IMR-90 (cell line): ENCODE measurements around the gene SRSF3. TPM values are rescaled to one million over a fixed set of nuclear protein-coding genes. Genes with fewer than 3 reads are reported as not detected.
A peak's percentile ranks its signal among the peaks of the same experiment; 100 is the strongest.

Experiments used
- ATAC-seq: fragments of 200-7000 bp; cut with Tn5 transposase; 2 replicates; pipeline ENCODE4 v1.9.1; 2020; ENCODE audit warnings: low read depth, mild to moderate bottlenecking, moderate library complexity
- BruUV-seq: library from RNA; stranded (reverse); fragments of 400-500 nt; replicated peaks from 2 replicates; lab custom pipeline; 2021; lab: Mats Ljungman, UMichigan
- CTCF ChIA-PET: fragments of 300-600 bp; formaldehyde crosslinking; extraction: SDS; loops from one replicate; lab custom pipeline; 2021; ENCODE audit warnings: antibody characterized with exemption; lab: Yijun Ruan, JAX
- POLR2A ChIA-PET: fragments of 300-600 bp; sonication (Branson Sonifier 250); formaldehyde crosslinking; loops from one replicate; lab custom pipeline; 2022; ENCODE audit warnings: antibody characterized with exemption; ENCODE audit not compliant: unreplicated experiment; lab: Charles Lee
- DNase-seq: peaks from one replicate; pipeline ENCODE4 v3.0.0; 2013
- H2AFZ ChIP-seq: replicated peaks from 2 replicates; pipeline ENCODE3; 2013; ENCODE audit warnings: low read length, mild to moderate bottlenecking; ENCODE audit not compliant: poor library complexity
- H2AK5ac ChIP-seq: 2 replicates; pipeline ENCODE4 v1.6.1; 2013; ENCODE audit warnings: low read depth, low read length, inconsistent platforms
- H2AK9ac ChIP-seq: replicated peaks from 2 replicates; pipeline ENCODE3; 2013; ENCODE audit warnings: mild to moderate bottlenecking, low read depth, low read length, moderate library complexity; ENCODE audit not compliant: poor library complexity
- H2BK120ac ChIP-seq: 2 replicates; pipeline ENCODE4 v1.6.1; 2013; ENCODE audit warnings: low read depth, low read length, inconsistent platforms
- H2BK15ac ChIP-seq: 3 replicates; pipeline ENCODE4 v1.6.1; 2013; ENCODE audit warnings: low read depth, low read length, inconsistent platforms
- H2BK20ac ChIP-seq: 2 replicates; pipeline ENCODE4 v1.6.1; 2013; ENCODE audit warnings: low read depth, mild to moderate bottlenecking, inconsistent platforms, low read length, moderate library complexity
- H2BK5ac ChIP-seq: 2 replicates; pipeline ENCODE4 v1.6.1; 2013; ENCODE audit warnings: mild to moderate bottlenecking, low read depth, low read length, inconsistent platforms; ENCODE audit not compliant: poor library complexity, severe bottlenecking
- H3K14ac ChIP-seq: replicated peaks from 2 replicates; pipeline ENCODE4 v1.6.1; 2013; ENCODE audit warnings: low read depth, low read length, inconsistent platforms
- H3K18ac ChIP-seq: 2 replicates; pipeline ENCODE4 v1.6.1; 2013; ENCODE audit warnings: low read depth, low read length, control low read depth
- H3K23ac ChIP-seq: 2 replicates; pipeline ENCODE4 v1.6.1; 2013; ENCODE audit warnings: low read depth, low read length, inconsistent platforms
- H3K27ac ChIP-seq: 2 replicates; pipeline ENCODE4 v1.5.1; 2013; ENCODE audit warnings: mild to moderate bottlenecking, control low read depth, low read length; ENCODE audit not compliant: insufficient read depth
- H3K27me3 ChIP-seq: 2 replicates; pipeline ENCODE4 v1.6.1; 2013; ENCODE audit warnings: low read length; ENCODE audit not compliant: control insufficient read depth, insufficient read depth
- H3K36me3 ChIP-seq: 2 replicates; pipeline ENCODE4 v1.6.1; 2013; ENCODE audit warnings: low read length, mixed read lengths; ENCODE audit not compliant: control insufficient read depth, insufficient read depth
- H3K4ac ChIP-seq: 2 replicates; pipeline ENCODE4 v1.6.1; 2013; ENCODE audit warnings: low read depth, low read length, inconsistent platforms
- H3K4me1 ChIP-seq: 2 replicates; pipeline ENCODE4 v1.6.1; 2013; ENCODE audit warnings: low read length, mixed read lengths; ENCODE audit not compliant: control insufficient read depth, insufficient read depth
- H3K4me2 ChIP-seq: 2 replicates; pipeline ENCODE4 v1.6.1; 2013; ENCODE audit warnings: low read depth, mild to moderate bottlenecking, control low read depth, low read length, moderate library complexity
- H3K4me3 ChIP-seq: 2 replicates; pipeline ENCODE4 v1.5.1; 2013; ENCODE audit warnings: low read depth, mild to moderate bottlenecking, control low read depth, low read length, moderate library complexity; ENCODE audit not compliant: insufficient read depth
- H3K56ac ChIP-seq: 2 replicates; pipeline ENCODE4 v1.6.1; 2013; ENCODE audit warnings: low read length, inconsistent platforms; ENCODE audit not compliant: insufficient read depth; ENCODE audit errors: extremely low read depth
- H3K79me1 ChIP-seq, 2 experiments: 2 replicates each; pipeline ENCODE4 v1.6.1; 2013; ENCODE audit warnings: low read length in 2 of 2, inconsistent platforms in 1 of 2, low read depth in 1 of 2
- H3K9ac ChIP-seq: 2 replicates; pipeline ENCODE4 v1.6.1; 2013; ENCODE audit warnings: low read depth, low read length, control low read depth
- H3K9me1 ChIP-seq: 2 replicates; pipeline ENCODE4 v1.6.1; 2013; ENCODE audit warnings: low read length, inconsistent platforms; ENCODE audit not compliant: insufficient read depth
- H3K9me3 ChIP-seq: 2 replicates; pipeline ENCODE4 v1.6.1; 2013; ENCODE audit warnings: low read length; ENCODE audit not compliant: control insufficient read depth, insufficient read depth
- H4K20me1 ChIP-seq: 2 replicates; pipeline ENCODE4 v1.6.1; 2013; ENCODE audit warnings: low read length, inconsistent platforms; ENCODE audit not compliant: insufficient read depth
- H4K5ac ChIP-seq: 2 replicates; pipeline ENCODE4 v1.6.1; 2013; ENCODE audit warnings: mild to moderate bottlenecking, low read depth, low read length, control low read depth
- H4K8ac ChIP-seq, 2 experiments: 2 replicates each; pipeline ENCODE4 v1.6.1; 2013; ENCODE audit warnings: low read depth in 2 of 2, low read length in 2 of 2, control low read depth in 1 of 2, inconsistent platforms in 1 of 2
- H4K91ac ChIP-seq: 2 replicates; pipeline ENCODE4 v1.6.1; 2013; ENCODE audit warnings: low read depth, low read length, inconsistent platforms; ENCODE audit not compliant: insufficient read depth
- BHLHE40 ChIP-seq: fragments of 150-350 bp; IDR thresholded peaks from 2 replicates; pipeline ENCODE4 v1.6.1; 2016; ENCODE audit warnings: mild to moderate bottlenecking, low read depth, low read length
- USF2 ChIP-seq: fragments of 150-350 bp; IDR thresholded peaks from 2 replicates; pipeline ENCODE4 v1.6.1; 2017; ENCODE audit warnings: mild to moderate bottlenecking, antibody characterized with exemption, low read length, low read depth
- WGBS, 2 experiments: methylation state at CpG; one replicate each; pipeline versions ENCODE4 v1.1.5 to v1.1.7; 2013; ENCODE audit warnings: missing lambda C conversion rate in 2 of 2; ENCODE audit not compliant: insufficient read length in 1 of 2; ENCODE audit errors: extremely low coverage in 2 of 2; 5-methylcytosine and 5-hydroxymethylcytosine counted together
- dilution Hi-C: fragments of 300-500 bp; cut with HindIII; formaldehyde crosslinking; loops from one replicate; pipeline ENCODE4 v1.14.3; 2018; ENCODE audit warnings: low sequenced_read_pairs; ENCODE audit not compliant: unreplicated experiment
- in situ Hi-C: fragments of 300-500 bp; cut with MboI; formaldehyde crosslinking; loops from 3 replicates; pipeline ENCODE4 v1.14.3; 2019; ENCODE audit warnings: low sequenced_read_pairs, inconsistent platforms, mixed read lengths
- intact Hi-C: fragments of 100-400 bp; cut with micrococcal nuclease; formaldehyde crosslinking; loops from 2 replicates; pipeline ENCODE4 v1.10.0; 2022
- polyA plus RNA-seq, 3 experiments: library from polyadenylated mRNA; depleted of rRNA; stranded (reverse); fragments of >200 nt; gene quantifications; 2 replicates each; pipeline ENCODE4 v1.2.3, GENCODE V29; 2012; ENCODE audit warnings: low replicate concordance in 1 of 3
- total RNA-seq: library from RNA; depleted of rRNA; stranded (reverse); fragments of >200 nt; gene quantifications from 2 replicates; pipeline ENCODE4 v1.2.3, GENCODE V29; 2012

SRSF3 gene
- total and polyA plus RNA-seq, 2 of the 4 experiments (the other 2 are of a cell fraction): 237 to 297 TPM

GRCh38 chr6:36577301-36577700 lies 16.9 kb upstream of the SRSF3 start:
- Histone ChIP-seq H3K23ac (no peak overlapping the region), H2BK20ac (peak overlapping the region; percentile 70; the same call in 1 of the 2 replicates), H3K4me1 (peaks cover 13% of the 10 kb centered on the region), H3K56ac (no peak overlapping the region), H3K36me3 (no peaks in the 10 kb centered on the region), H3K79me1 (peaks cover 4 to 18% of the 10 kb centered on the region in 2 experiments; a peak in 3 of 4 replicates), H4K8ac (peak overlapping the region in 1 of 2 experiments; percentile 24; a peak in 1 of 4 replicates), H2AFZ (no peak overlapping the region), H3K18ac (no peak overlapping the region; the same call in 1 of the 2 replicates), H3K27ac (no peak overlapping the region), H4K5ac (0 out of 2 replicates have a peak overlapping the region, but pooled peaks have one; percentile 4), H2BK15ac (no peak overlapping the region; the same call in 2 of the 3 replicates), H4K20me1 (no peaks in the 10 kb centered on the region; the same call in 1 of the 2 replicates), H2BK120ac (peak overlapping the region; percentile 79), H3K4me2 (no peak overlapping the region), H2AK9ac (peak overlapping the region; percentile 26), H3K9ac (no peak overlapping the region), H3K14ac (no peak overlapping the region), H3K9me3 (no peaks in the 10 kb centered on the region), H2AK5ac (peak overlapping the region; percentile 43; the same call in 1 of the 2 replicates), H3K9me1 (peaks cover 15% of the 10 kb centered on the region), H3K4ac (peak overlapping the region; percentile 96; the same call in 1 of the 2 replicates), H3K27me3 (no peaks in the 10 kb centered on the region), H3K4me3 (no peak overlapping the region), H2BK5ac (no peak overlapping the region), H4K91ac (peak overlapping the region; percentile 52; the same call in 1 of the 2 replicates)
- no TSS peak for BruUV-seq
- TF ChIP-seq BHLHE40: peak; percentile 42; the same call in 1 of the 2 replicates
- TF ChIP-seq USF2: no peak
- ChIA-PET POLR2A (interaction anchor here (1.0 kb wide), 1 partner anchor 23 kb away, joined by 9 read pairs; no protein-coding TSS in a partner anchor), CTCF (interaction anchor here (0.6 kb wide), 1 partner anchor 22 kb away, joined by 5 read pairs; no protein-coding TSS in a partner anchor)
- DNase-seq (peak; percentile 79), ATAC-seq (peak; percentile 75)
- dilution Hi-C loops: no loop called here
- intact Hi-C loops: loop anchor here (1.0 to 5.0 kb wide), 2 partner anchors 8 to 45 kb away; no protein-coding TSS in a partner anchor
- WGBS, 2 experiments: no CpG with 5 or more reads among the region's 2 CpGs
- in situ Hi-C loops: no loop called here
